PC-9 (cell line): ENCODE results near the gene SLC1A2.

Source experiments
- CTCF ChIP-seq: fragments of 200-600 bp; sonication (generic); conservative IDR thresholded peaks from 2 replicates; pipeline ENCODE4 v1.6.1; 2017; ENCODE audit warnings: mixed run types, antibody characterized with exemption, mild to moderate bottlenecking, moderate library complexity
- EZH2 ChIP-seq: fragments of 200-600 bp; sonication (generic); IDR thresholded peaks from 2 replicates; pipeline ENCODE4 v1.8.0; 2017; ENCODE audit warnings: antibody characterized with exemption, low read depth

DNA sequence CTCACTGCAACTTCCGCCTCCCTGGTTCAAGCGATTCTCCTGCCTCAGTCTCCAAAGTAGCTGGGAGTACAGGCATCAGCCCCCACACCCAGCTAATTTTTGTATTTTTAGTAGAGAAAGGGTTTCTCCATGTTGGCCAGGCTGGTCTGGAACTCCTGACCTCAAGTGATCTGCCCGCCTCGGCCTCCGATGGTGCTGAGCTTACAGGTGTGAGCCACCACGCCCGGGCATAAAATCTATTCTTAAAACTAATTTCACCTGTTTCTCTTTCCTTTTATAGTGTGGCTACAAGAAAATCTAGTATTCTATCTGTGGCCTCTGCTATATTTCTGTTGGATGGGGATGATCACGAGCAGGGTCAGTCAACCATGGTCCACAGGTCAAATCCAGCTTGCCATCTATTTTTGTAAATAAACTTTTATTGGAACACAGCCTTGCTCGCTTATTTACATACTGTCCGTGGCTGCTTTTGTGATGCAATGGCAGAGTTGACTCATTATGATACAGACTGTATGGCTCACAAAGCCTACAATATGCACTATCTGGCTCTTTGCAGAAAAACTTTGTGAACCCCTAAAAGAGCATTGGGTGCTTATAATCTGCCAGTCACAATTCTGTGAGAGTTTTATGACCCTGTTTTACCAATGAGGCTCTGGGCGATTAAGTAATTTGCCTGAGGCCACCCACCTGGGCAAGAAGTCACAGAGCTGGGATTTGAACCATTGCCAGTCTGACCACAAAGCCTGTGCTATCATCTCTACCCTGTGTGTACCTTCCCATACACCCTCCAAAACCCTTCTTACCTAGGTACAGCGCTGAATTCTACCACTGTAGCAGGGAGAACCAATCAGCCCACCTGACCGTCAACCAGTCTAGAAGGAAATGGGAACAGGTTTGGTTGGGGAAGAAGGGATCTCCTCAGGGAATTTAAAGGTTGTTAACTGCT lies 28.3 kb downstream of the SLC1A2 start:
- TF ChIP-seq EZH2 = no peak
- no peak for TF ChIP-seq CTCF
